Mucosa of descending colon (tissue), 3 donors: ENCODE data around the gene LOXHD1. TPM values are rescaled to one million over a fixed set of nuclear protein-coding genes. Genes with fewer than 3 reads are reported as not detected.

Experiments used
- ATAC-seq: fragments of 200-7000 bp; cut with Tn5 transposase; one replicate; pipeline ENCODE4 v1.9.1; 2020; ENCODE audit warnings: mild to moderate bottlenecking, moderate library complexity
- DNase-seq, 3 donors: peaks; one replicate each; pipeline ENCODE4 v3.0.0-alpha.2; 2020
- H3K36me3 ChIP-seq: fragments of 200-600 bp; one replicate; pipeline ENCODE4 v1.8.0; 2021; ENCODE audit warnings: low read depth, mild to moderate bottlenecking
- H3K4me1 ChIP-seq: fragments of 200-600 bp; one replicate; pipeline ENCODE4 v1.8.0; 2021; ENCODE audit warnings: low read depth, mild to moderate bottlenecking
- H3K4me3 ChIP-seq: fragments of 200-600 bp; one replicate; pipeline ENCODE4 v1.8.0; 2021; ENCODE audit warnings: mild to moderate bottlenecking
- H3K9me3 ChIP-seq: fragments of 200-600 bp; one replicate; pipeline ENCODE4 v1.8.0; 2021; ENCODE audit warnings: mild to moderate bottlenecking
- intact Hi-C, 2 donors: fragments of 100-400 bp; cut with DNase I in 1 of 2; cut with micrococcal nuclease in 1 of 2; formaldehyde crosslinking; loops; one replicate each; pipeline versions ENCODE4 v1.11.0 to v1.11.1; 2022; cut with DNase I, micrococcal nuclease
- total RNA-seq, 3 donors: library from RNA; stranded (reverse); fragmentation: NEBNext Ultra II Directional in 2 of 3; extraction: Animal tissue kit (Norgen Biotek cat#: 25700) in 2 of 3; gene quantifications; one replicate each; pipeline versions ENCODE4 v1.2.1 to v1.2.4, GENCODE V29; 2021 to 2023
- TF ChIP-seq, protein P1 (sequence below): fragments of 200-600 bp; IDR thresholded peaks from one replicate; pipeline ENCODE4 v1.8.0; 2022; ENCODE audit warnings: antibody characterized with exemption, mild to moderate bottlenecking
- donor health status: DM: no; HTN: no; CAD: no; lungs with moderate emphysema.
- donor health status: DM: no; HTN: no; CAD: no.
- donor health status: DM: no; HTN: yes; CAD: no.

The LOXHD1 gene
- total RNA-seq, 3 donors from 2014 or later: 0.06 TPM; not detected in 2

DNA sequence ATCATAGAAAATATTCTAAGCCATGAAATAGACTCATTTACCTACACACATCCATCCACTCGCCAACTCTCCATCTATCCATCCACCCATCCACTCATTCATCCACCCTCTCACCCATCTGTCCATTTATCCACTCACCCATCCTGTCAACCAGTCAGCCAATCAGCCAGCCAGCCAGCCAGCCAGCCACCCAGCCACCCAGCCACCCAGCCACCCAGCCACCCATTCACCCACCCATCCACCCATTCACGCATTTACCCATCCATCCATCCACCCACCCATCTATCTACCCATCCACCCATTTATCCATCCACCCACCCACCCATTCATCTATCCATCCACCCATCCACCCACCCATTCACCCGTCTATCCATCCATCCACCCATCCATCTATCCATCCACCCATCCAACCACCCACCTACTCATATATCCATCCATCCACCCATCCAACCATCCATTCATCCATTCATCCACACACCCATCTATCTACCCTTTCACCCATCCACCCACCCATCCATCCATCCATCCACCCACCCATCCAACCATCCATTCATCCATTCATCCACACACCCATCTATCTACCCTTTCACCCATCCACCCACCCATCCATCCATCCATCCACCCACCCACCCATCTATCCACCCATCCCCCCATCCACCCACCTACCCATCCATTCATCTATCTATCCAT is 185.1 kb downstream of the LOXHD1 start:
- H3K9me3 ChIP-seq: no peaks in the 10 kb centered on the region
- no peak overlapping the region for H3K4me3 ChIP-seq
- no peaks in the 10 kb centered on the region for H3K36me3 ChIP-seq
- DNase-seq: no peak
- no peak for ATAC-seq
- TF ChIP-seq, protein P1, sequence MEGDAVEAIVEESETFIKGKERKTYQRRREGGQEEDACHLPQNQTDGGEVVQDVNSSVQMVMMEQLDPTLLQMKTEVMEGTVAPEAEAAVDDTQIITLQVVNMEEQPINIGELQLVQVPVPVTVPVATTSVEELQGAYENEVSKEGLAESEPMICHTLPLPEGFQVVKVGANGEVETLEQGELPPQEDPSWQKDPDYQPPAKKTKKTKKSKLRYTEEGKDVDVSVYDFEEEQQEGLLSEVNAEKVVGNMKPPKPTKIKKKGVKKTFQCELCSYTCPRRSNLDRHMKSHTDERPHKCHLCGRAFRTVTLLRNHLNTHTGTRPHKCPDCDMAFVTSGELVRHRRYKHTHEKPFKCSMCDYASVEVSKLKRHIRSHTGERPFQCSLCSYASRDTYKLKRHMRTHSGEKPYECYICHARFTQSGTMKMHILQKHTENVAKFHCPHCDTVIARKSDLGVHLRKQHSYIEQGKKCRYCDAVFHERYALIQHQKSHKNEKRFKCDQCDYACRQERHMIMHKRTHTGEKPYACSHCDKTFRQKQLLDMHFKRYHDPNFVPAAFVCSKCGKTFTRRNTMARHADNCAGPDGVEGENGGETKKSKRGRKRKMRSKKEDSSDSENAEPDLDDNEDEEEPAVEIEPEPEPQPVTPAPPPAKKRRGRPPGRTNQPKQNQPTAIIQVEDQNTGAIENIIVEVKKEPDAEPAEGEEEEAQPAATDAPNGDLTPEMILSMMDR: no peak
- H3K4me1 ChIP-seq: no peaks in the 10 kb centered on the region
- intact Hi-C loops: no loop called here

DNA sequence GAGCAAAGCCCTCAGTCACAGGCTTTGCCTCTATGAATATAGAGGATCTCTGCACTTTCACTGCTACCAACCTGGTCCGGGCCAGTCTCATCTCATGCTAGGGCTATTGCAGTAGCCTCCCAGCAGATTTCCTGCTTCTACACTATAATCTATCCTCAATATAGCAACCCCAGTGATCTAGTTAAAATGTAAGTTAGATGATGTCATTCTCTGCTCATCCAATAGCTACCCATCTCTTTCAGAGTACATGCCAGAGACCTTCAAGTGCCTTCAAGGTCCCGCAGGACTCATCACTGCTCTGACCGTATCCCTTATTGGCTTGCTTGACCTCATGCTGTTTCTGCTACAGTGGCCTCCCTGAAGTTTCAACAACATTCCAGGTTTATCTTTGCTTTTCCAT is 186.3 kb downstream of the LOXHD1 start:
- Histone ChIP-seq H3K4me3 (no peak overlapping the region), H3K4me1 (no peaks in the 10 kb centered on the region), H3K36me3 (no peaks in the 10 kb centered on the region), H3K9me3 (no peaks in the 10 kb centered on the region)
- DNase-seq (no peak), ATAC-seq (no peak)
- intact Hi-C loops: no loop called here
- TF ChIP-seq, protein P1: no peak

DNA sequence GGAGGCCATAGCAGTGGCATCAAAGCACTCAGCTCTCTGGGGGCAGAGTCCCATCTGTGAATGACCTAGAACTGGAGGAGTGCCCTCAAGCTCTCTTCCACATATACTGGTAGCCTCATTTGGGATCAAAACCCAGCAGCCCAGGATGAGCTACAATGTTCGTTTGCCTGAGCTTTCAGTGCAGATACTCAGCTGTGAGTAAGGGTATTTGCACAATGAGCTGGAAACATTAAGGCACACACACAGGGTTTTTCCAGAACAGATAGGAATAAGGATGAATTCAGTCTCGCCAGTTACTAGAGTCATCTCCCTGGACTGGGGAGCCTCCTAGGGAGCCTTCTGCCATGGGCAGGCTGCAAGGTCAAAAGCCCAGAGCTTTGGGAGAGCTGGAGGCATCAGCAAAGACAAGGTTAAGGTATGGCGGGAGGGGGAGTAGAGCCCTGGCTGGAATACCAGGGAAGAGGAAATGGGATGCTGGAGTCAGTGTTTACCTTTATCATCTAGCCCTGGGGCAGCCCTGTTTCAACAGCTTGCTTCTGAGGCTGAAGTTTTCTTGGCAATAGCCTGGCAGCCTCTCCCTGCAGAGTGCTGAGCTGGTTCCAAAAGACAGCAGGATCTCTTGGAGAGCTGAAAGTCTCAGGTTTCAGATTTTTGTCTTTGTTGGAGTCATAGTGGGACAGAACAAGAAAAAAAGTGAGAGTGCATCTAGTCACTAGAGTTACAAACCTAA is 187.7 kb downstream of the LOXHD1 start:
- intact Hi-C loops: no loop called here
- TF ChIP-seq, protein P1: no peak
- ATAC-seq: no peak

DNA sequence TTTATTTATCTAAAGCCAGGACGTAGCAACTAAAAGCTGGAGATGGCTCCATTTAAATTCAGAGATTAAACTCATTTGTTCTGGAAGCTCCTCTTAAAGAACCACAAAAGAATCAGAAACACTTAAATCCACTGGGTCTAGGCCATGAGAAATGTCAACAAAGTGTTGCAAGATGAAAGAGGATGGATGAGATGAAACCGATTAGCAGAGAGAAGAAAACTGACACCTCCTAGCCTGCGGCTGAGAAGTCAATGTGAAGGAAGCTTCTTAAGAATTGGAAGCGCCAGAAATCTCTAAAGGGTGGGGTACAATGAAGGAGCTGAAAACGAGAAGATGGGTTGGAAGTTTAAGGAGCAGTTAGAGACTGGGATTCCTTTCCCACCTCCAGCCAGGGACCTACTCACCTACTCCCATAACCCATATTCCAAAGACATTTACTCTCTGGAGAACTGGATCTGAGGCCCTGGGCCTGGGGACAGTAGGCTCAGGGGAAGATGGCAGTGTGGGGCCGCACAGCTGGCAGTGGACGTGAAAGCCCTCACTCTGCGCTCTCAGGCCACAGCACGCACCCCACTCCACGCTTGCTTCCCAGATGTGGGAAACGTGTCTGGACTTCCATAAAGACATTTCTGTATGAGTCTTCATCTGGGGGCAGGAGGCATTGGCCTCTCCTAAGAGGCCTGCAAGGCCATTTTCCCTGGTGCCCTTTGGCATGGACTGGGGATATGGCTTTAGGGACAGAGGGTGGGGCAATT is 188.4 kb downstream of the LOXHD1 start:
- DNase-seq: no peak
- H3K36me3 ChIP-seq: no peaks in the 10 kb centered on the region
- TF ChIP-seq, protein P1: no peak
- ATAC-seq: no peak
- no peaks in the 10 kb centered on the region for H3K9me3 ChIP-seq
- H3K4me1 ChIP-seq: no peaks in the 10 kb centered on the region
- H3K4me3 ChIP-seq: no peak overlapping the region
- intact Hi-C loops: no loop called here

More for the DNA sequence above, 187.7 kb downstream of the LOXHD1 start:
- no peaks in the 10 kb centered on the region for H3K36me3 ChIP-seq
- H3K4me3 ChIP-seq: no peak overlapping the region
- no peak for DNase-seq
- no peaks in the 10 kb centered on the region for H3K9me3 ChIP-seq
- H3K4me1 ChIP-seq: no peaks in the 10 kb centered on the region

DNA sequence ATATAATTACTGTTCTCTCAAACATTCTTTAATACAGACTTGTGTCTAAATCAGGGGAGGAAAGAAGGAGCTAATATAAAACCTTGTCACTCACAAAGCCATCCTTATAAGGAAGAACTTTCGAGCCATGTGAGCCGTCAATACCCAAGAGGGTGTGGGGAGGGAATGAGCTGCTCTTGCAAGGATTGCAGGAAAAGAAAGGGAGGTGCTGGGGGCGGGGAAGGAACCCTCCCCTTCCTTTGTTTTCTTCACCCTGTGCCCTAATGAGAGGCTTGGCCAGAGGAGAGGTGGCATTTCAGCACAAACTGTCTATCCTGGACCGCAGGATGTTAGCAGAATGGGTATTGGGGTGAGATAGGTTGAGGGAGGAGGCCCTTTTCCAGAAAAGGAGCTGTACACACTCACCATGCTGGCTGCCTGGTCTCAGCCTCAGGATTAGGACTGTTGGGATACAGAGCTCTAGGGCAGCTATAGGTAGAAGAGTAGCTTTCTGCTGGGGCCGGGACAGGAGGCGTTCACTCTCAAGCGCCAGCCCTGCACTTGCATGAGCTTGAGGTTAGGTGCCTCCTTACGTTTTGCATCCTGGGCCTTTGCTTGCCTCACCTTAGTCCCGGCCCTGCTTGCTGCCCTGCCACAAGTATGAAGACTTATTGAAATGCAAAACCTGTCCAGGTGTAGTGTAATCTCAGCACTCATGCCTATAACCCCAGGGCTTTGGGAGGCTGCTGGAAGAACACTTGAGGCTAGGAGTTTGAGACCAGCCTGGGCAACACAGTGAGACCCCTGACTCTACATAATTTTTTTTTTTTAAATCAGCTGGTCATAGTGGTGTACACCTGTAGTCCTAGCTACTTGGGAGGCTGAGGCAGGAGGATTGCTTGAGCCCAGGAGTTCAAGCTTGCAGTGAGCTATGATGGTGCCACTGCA is 190.5 kb downstream of the LOXHD1 start:
- H3K4me3 ChIP-seq: no peak overlapping the region
- DNase-seq: no peak
- no peaks in the 10 kb centered on the region for H3K4me1 ChIP-seq
- TF ChIP-seq, protein P1: no peak
- H3K9me3 ChIP-seq: no peaks in the 10 kb centered on the region
- intact Hi-C loops: no loop called here
- ATAC-seq: no peak
- H3K36me3 ChIP-seq: no peaks in the 10 kb centered on the region
